ENCODE results near the gene MBNL3.

DNA sequence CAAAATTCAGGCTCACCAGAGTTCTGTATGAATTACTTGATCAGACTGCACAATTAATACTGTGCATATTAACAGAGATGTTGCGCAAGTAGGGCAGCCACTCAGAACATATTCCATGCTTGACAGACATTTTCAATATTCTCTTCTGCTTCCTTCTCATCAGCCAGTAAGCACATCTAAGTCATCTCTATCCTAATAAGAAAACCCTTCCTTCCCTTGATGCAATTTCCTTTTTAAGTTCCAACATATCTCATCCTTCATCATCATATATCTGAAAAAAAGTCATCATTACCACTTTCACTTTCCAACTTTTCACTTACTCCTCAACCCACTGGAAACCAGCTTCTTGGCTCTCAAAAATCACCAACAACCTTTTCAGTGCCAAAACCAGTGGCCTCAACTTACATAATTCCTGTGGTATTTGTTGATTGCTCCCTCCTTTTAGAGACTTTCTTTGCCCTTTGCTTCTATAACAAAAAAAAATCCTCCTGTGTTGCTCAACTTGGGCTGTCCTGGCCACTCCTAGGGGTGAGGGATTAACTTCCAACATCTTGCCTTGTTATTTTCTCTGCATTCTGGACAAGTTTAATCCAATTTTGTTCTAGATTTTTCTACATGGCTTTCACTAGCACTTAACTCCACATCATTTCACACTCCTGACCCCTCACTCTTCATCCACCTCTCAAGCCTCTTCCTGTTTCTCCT is 14.1 kb downstream of the MBNL3 start:
- TF ChIP-seq, protein P1, sequence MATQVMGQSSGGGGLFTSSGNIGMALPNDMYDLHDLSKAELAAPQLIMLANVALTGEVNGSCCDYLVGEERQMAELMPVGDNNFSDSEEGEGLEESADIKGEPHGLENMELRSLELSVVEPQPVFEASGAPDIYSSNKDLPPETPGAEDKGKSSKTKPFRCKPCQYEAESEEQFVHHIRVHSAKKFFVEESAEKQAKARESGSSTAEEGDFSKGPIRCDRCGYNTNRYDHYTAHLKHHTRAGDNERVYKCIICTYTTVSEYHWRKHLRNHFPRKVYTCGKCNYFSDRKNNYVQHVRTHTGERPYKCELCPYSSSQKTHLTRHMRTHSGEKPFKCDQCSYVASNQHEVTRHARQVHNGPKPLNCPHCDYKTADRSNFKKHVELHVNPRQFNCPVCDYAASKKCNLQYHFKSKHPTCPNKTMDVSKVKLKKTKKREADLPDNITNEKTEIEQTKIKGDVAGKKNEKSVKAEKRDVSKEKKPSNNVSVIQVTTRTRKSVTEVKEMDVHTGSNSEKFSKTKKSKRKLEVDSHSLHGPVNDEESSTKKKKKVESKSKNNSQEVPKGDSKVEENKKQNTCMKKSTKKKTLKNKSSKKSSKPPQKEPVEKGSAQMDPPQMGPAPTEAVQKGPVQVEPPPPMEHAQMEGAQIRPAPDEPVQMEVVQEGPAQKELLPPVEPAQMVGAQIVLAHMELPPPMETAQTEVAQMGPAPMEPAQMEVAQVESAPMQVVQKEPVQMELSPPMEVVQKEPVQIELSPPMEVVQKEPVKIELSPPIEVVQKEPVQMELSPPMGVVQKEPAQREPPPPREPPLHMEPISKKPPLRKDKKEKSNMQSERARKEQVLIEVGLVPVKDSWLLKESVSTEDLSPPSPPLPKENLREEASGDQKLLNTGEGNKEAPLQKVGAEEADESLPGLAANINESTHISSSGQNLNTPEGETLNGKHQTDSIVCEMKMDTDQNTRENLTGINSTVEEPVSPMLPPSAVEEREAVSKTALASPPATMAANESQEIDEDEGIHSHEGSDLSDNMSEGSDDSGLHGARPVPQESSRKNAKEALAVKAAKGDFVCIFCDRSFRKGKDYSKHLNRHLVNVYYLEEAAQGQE (IDR thresholded peaks at IDR 0.05; ENCODE audit: low read depth): no peak
- TF ChIP-seq, protein P2, sequence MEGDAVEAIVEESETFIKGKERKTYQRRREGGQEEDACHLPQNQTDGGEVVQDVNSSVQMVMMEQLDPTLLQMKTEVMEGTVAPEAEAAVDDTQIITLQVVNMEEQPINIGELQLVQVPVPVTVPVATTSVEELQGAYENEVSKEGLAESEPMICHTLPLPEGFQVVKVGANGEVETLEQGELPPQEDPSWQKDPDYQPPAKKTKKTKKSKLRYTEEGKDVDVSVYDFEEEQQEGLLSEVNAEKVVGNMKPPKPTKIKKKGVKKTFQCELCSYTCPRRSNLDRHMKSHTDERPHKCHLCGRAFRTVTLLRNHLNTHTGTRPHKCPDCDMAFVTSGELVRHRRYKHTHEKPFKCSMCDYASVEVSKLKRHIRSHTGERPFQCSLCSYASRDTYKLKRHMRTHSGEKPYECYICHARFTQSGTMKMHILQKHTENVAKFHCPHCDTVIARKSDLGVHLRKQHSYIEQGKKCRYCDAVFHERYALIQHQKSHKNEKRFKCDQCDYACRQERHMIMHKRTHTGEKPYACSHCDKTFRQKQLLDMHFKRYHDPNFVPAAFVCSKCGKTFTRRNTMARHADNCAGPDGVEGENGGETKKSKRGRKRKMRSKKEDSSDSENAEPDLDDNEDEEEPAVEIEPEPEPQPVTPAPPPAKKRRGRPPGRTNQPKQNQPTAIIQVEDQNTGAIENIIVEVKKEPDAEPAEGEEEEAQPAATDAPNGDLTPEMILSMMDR (IDR thresholded peaks at IDR 0.05 in 2 of 3, conservative IDR thresholded peaks at IDR 0.05 in 1 of 3; ENCODE audit: borderline replicate concordance in 1 of 3, insufficient read depth in 1 of 3, low read depth in 2 of 3, low read length in 2 of 3): no peak
- TF ChIP-seq POLR2AphosphoS5 (IDR thresholded peaks at IDR 0.05; ENCODE audit: low read depth, low read length) (no peak), POLR2A (IDR thresholded peaks at IDR 0.05; ENCODE audit: borderline replicate concordance, extremely low read depth, insufficient read depth, insufficient read length) (no peak), EZH2phosphoT487 (IDR thresholded peaks at IDR 0.05; ENCODE audit: borderline replicate concordance) (no peak), RAD21 (IDR thresholded peaks at IDR 0.05; ENCODE audit: low read depth) (no peak), CBX3 (IDR thresholded peaks at IDR 0.05; ENCODE audit: low read depth) (no peak), EZH2 (IDR thresholded peaks at IDR 0.05) (no peak), YY1 (IDR thresholded peaks at IDR 0.05; ENCODE audit: extremely low read depth, insufficient replicate concordance, low read depth, low read length) (no peak)
- TF ChIP-seq, protein P3, sequence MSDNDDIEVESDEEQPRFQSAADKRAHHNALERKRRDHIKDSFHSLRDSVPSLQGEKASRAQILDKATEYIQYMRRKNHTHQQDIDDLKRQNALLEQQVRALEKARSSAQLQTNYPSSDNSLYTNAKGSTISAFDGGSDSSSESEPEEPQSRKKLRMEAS (IDR thresholded peaks at IDR 0.05): no peak

All from HCT116 (cell line).